GM19351 (cell line): ENCODE measurements around the gene PPP1R14C.
"Not testable (repeated sequence)": the region's sequence is repeated elsewhere in the genome, so short reads cannot be mapped to it uniquely, and the experiment has no call there.

Experiments used
- ATAC-seq: cut with Tn5 transposase; IDR thresholded peaks from one replicate; pipeline ENCODE4 v1.9.1; 2021; ENCODE audit warnings: mild to moderate bottlenecking, moderate library complexity; ENCODE audit not compliant: unreplicated experiment

Gene PPP1R14C

DNA sequence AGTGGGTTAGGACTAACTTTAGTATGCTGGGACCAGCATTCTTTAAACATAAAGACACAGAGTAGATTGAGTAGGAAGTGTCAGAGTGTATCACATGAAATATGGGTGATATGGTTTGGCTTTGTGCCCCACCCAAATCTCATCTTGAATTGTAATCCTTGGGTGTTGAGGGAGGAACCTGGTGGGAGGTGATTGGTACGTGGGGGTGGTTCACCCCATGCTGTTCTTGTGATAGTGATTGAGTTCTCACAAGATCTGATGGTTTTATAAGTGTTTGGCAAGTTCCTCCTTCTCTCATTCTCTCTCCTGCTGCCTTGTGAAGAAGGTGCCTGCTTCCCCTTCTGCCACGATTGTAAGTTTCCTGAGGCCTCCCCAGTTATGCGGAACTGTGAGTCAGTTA is 5.1 kb upstream of the PPP1R14C start:
- not testable (repeated sequence) for ATAC-seq

DNA sequence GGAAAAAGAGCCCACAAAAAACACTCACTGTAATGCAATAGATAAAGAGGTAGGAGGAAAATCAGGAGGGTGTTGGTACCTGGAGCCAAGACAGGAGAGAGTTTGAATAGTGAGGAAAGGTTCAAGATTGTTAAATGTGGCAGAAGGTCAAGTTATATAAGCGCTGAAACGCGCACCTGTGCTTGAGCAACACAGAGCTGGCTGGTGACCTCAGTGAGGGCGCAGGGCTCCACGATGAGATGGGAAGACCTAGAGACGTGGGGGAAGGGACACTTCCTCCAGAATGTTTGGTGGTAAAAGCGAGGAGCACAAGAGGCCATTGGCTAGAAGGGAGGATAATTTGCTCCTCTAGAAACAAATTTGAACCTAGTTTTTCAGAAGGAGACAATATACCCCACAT is 4.2 kb upstream of the PPP1R14C start:
- ATAC-seq, result no peak

DNA sequence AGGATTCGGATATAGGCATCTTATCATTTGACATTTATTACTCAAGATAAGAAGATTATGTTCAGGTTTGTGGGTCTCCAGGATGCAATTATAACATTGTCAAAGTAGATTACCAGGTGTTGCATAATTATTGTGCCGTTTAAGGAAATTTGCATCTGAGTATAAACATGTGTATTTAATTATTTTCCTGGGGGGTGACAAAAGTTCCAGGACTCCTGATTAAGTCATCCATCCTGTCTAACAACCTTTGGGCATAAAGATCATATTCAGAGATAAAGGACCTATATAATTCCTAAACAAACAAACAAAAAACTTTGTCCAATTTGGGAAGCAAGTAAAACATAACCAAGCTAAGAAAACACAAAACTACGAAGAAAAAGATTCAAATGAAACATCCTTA is 3.3 kb upstream of the PPP1R14C start:
- no peak for ATAC-seq

DNA sequence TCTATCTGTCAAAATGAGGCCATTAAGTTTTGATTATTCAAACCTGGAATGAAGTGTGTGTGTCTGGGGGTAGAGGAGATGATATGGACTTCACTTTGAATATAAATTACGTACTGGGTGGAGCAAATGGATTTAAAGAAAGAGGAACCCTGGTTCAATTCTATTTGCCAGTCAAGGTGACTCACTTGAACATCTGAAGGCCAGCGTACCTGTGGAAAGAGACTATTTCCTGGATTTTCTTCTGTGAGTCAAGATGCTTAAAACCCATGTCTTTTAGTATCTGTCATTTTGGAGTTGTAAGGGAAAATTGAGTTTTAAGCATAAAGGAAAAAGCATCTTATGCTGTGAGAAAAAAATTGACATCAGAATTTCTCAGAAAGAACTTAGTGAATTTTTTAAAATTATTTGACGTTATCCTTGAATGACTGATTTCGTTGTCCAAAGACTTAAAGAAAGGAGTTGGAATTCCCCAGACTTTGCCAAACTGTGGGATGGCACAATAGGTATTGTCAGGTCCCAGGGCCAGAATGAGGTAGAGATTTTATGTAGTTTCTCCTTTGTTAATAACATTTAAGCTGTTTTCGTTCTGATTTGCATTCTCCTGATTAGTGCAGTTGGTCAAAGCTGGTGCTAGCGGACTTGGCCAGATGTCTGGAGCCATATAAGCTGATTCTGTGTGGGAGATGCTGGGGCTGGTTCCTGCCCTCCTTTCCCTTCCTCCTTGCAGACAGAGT is 2.4 kb upstream of the PPP1R14C start:
- ATAC-seq, result no peak

DNA sequence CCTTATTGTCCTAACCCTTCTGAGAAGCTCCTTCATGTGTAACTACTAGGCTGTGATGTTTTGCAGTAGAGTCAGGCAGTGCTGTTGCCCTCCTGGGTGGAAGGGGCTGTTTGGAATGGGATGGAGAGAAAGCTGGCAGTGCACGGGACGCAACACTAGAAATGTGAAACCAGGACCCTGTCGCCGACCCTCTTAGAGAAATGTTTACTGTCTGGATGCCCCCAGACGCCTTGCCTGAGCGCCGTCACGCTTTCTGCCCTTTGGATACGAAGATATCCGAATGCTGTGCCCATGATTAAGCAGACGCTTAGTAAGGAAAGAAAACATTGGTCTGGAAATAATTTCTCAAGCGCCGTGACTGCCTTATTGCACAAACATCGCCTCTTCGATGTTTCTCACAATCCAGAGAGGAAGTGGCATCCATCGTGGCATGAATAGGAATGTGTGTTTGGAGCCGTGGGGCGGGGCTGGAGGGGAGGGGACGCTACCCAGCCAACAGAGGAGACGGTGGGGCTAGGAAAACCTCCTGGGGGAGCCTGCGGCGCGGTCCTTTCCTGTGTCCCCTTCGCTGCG is 661 bp upstream of the PPP1R14C start:
- ATAC-seq, result no peak

DNA sequence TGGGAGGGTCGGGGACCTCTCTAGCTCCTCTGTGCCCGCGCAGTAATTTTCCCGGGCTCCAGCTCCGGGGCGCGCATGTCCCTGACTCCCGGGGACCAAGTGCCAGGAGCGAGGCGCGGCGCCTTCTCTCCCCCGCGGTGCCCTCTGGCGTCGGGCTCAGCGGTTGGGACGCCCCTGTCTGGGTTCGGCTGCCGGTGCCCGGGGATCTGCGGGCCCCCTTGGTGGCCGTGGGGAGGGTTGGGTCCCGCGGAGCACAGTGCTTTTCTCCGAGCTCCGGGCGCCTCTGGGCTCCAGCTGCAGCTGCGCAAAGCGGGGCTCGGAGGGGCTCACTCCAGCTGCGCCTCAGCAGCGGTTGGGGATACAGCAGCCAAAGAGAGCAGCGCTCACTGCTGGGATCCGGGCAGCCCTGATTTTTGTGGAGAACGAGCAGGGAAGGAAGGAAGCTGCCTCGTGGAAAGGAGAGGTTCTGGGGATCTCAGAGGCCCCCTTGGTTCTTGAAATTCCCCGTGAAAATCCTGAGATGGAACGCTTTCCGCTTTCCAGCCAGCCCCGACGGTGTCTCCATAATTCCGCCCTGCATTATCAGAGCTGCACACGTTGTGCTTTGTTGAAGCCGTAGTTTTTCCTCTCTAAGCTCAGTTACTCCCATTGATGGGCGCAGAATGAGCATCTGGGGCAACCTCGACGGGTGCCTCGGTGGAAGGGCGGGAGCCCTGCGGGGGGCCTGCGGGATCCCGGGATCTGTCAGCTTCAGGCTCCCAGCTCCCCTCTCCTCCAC is 861 bp downstream of the PPP1R14C start:
- no peak for ATAC-seq

DNA sequence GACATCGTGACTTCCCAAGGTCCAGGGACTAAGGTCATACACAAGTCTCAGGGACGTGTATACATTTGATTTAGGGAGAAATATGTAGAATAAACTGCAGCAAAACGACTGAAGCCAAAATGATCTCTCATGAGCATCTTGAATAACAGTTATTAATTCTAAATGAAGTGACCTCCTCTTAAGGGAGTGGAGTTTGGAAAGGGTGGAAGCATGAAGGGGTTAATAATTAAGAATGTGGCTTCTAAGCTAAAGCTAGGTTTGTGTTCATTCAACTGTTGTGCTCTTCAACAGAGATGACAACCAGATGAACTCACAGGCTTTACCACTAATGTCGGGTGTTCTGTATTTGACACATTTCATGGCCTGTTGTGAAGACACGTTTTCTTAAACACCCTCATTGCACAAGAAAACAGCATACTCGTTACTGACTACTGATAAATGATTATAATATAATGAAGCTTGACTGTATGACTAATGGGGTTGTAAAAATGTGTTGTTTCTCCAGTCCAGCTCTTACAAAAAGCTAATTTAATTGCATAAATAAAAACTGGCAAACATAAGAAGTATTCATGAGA is 1.5 kb downstream of the PPP1R14C start:
- ATAC-seq, result no peak

DNA sequence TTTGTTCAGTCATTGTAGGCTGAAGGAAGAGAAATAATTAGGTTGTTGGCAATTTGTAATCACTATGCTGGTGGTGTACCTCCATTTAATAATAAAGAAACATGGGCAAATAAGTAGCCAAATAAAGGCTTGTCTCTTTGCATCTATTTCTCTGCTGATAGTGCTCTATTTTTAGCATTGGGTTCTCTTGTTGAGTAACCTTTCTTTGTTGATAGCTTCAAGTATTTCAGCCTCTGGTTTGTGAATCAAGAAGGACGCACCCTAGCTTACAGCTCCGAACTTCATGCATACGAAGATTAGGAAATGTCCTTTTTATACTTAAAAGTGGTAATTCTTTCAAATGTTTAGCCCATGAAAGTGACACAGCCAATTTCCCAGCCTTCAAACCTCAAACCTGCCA is 2.6 kb downstream of the PPP1R14C start:
- no peak for ATAC-seq

DNA sequence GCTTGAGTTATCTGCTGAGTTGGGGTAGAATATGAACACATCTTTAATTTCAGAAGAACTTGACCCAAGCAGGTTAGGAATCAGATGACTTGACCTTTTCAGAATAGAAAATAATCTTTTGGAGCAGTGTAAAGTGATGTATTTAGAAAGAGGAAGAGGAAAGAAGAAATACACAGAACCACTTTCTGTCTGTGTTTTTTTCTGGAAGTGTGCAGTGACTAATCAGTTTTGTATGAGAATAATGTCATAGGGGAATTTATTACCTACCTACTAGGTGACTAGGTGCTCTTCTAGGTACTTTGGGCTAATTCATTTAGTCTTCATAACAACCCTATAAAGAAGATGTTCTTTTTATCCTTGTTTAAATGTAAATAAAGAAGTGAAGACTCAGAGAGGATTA is 3.0 kb downstream of the PPP1R14C start:
- no peak for ATAC-seq

DNA sequence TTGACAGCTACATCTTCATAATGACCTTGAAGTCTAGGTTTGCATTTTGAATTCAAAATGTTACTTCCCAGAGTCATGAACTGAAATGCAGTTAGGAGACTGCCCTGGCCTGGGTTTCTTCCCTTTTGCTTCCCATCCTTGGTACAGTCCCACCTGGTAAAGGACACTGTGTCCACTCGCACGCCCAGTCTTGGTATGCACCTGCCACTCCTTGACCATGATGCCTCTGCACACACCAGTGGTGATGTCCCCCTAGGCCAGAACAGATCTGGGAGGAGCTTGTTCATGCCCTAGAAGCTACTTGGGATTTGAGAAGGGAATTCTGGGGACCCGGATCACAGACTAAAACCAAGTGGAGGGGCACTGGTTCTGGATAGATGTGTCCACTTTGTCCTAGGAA is 3.6 kb downstream of the PPP1R14C start:
- no peak for ATAC-seq

DNA sequence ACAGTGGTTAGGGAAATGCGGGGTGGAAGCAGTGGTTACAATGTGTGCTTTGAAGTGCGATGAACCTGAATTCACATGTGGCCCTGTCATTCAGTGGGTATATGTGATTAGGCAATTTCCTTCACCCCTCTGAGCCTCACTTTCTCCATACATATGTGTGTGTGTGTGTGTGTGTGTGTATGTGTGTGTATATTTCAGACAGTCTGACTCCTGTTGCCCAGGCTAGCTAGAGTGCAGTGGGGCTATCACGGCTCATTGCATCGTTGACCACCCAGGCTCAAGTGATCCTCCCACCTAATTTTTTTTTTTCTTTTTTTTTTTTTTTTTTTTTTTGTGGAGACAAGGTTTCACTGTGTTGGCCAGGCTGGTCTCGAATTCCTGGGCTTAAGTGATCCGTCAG is 6.3 kb downstream of the PPP1R14C start:
- no peak for ATAC-seq

DNA sequence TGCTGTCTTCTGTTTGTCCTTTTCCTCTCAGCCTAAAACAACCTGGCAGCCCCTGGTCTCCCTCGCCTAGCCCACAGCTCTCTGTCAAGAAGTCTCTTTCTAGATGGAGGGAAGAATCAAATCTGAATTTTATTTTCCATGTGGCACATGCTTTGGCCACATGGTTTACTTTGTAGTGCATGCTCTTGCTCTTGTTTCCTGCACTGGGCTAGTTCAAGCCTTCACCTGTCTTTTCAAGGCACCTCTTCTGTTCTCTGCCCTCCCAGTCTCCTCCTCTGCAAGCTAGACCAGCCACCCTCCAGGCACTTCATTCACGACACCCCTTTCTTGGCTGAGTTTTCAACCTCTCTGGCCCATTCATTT is 7.6 kb downstream of the PPP1R14C start:
- ATAC-seq, result no peak

DNA sequence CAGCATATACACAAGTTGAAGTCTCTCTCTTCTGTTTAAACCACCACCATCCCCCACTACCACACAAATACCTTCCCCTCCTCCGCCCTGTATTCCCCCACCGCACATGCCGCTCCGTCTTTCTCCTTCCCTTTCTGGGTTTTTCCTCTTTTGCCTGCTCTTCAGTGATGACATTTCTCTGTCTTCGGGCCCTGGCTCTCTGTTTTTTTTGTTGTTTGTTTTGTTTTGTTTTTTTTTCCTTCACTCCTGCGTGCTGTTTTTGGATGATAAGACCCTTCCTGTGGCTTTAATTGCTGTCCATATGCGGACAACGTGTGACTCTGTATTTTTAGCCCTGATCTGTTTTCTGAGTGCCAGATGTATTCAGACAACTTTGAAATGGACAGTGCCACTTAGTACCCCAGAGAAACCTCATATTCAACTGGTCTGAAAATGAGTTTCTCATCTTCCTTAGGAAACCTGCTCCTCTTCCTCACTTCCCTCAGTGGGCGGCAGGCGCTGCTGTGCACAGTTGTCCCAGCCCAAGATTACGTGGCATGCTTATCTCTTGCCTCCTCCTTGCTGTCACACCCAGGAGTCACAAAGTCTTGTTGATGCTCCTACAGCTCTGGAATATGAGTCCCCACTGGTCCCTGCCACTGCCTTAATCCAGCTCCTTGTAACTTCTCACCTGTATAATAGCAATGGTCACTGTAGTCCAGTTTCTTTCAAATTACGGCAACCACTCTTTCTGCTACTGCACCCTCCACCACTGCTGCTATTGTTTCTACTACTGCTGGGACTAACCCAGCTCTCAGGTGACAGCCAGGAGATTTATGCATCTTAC is 8.2 kb downstream of the PPP1R14C start:
- no peak for ATAC-seq

DNA sequence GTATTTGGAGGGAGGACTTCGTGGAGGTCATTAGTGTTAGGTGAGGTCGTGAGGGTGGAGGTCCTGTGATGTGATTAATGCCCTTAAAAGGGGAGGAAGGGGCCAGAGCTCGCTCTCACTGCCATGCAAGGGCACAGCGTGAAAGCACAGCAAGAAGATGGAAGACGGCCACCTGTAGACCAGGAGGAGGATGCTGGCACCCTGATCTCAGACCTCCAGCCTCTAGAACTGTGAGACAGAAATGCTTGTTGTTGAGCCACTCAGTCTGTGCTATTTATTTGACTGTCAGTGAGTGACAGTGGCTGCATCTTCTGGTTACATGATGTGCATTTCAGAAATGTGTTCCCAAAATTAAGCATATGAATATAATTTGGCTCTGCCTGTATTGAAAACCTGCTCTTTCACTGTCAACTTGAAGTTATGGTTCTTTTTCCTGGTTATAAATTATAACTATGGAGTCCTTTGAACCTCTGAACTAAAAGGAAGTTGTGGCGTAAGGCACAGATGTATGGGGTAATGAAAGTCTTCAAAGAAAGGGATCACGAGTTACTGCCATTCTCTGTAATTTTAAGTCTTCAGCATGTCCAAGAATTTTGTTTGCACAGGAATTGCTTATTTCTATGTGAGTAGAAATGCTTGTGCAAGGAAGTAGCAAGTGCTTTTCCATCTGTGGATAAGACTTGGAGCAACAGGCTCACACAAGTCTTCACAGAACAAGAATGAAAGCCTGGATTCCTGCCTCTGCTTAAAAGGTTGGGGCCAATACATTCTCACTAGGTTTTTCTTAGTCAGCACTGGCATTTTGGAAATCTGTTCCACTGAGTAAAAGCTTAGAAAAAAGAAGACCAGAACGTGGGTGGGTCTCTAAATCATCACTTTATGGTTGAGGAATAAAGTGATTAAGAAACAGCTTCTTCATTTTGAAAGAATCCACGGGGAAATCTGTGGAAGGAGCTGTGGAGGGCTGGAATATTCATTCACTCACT is 10.3 kb downstream of the PPP1R14C start:
- ATAC-seq, result no peak

DNA sequence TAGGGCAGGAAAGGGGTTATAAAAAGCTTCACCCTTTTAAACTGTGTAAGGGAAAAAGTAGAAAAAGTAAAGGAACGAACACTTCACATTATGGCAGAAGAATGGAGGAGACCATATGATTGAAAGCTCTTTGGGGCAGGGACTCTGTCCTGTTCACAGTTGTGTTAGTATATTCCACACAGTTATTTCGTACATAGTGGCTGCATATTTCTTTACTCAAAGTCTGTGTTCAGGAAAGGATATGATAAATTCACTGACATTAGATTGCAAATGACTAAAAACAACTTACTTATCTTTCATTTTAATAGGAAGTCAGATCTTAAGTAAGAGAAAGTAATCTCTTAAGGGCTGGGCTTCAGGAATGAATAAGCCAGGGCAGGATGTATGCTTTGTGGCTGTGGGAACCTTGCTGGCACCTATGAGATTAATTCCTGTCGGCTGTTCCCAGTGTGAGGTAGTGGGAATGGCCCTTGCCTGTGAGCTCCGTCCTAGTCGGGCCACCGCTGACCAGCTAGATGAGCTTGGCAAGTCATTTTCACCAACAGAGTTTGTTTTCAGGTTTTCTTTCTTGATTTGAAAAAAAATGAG is 11.2 kb downstream of the PPP1R14C start:
- ATAC-seq, result no peak

DNA sequence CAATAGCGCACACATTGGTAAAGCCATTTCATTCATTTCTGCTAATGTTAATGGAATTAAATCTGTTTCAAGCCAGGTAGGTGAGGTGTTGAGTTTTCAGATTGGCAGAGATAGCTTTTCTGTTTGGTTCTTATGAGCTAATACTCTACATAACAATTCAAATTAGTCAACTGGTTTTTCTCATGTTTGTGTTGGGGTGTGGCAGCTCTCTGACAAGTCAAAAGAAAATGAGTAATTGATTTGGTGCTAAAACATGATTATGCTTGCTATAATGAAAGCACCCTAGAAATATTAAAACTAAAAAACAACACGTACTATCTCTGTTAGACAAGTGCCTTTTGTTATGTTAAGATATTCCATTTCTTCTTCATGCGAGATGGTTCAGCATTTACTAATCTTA is 13.6 kb downstream of the PPP1R14C start:
- ATAC-seq, result no peak

DNA sequence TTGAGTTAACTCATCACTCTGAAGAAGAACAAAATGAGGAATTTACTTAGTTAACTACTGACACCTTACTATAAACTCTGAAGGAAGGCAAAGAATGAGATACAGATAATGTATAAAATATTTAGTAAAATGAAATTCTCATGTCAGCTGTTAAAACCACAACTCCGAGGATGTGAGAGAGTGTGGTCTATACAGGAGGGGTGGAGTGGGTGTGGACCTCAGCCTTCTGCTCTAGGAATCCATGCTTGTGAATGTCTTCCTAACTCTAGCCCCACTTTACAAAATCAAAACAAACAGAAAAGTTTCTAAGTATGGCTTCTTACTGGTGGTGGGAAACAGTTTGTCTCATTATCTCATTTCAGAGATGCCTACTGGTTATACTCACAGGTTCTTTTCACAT is 14.2 kb downstream of the PPP1R14C start:
- ATAC-seq, result no peak

DNA sequence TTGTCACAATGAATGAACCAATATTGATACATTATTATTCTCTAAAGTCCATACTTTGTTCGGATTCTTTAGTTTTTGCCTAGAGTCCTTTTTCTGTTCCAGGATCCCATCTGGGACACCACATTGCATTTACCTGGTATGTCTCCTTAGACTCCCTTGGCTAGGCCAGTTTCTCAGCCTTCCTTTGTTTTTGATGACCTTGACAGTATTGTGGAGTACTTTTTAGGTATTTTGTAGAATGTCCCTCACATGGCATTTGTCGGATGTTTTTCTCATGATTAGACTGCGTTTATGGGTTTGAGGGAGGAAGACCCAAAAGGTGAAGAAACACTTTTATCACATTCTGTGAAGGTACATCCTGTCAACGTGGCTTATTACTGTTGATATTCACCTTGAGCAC is 16.9 kb downstream of the PPP1R14C start:
- no peak for ATAC-seq

DNA sequence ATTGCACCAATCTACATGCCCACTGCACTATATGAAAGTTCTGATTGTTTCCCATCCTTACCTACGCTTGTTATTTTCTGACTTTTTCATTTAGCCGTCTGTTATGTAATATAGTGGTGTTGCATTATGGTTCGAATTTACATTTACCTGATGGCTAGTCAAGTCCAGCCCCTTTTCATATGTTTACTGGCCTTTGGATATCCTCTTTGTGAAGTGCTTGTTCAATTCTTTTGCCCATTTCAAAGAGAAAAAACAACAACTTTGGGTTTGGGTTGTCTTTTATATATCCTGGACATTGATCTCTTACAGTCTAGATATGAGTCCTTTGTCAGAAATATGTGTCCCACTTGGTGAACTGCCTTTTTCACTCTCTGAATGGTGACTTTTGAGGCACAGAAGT is 21.1 kb downstream of the PPP1R14C start:
- ATAC-seq, result no peak
